Right lobe of liver (tissue), 6 donors: ENCODE data around the gene UGT1A8. TPM values are rescaled to one million over a fixed set of nuclear protein-coding genes. Genes with fewer than 3 reads are reported as not detected.

Experiments
- ATAC-seq, 4 donors: fragments of 200-7000 bp; cut with Tn5 transposase; one replicate each; pipeline ENCODE4 v1.9.1; 2020; ENCODE audit warnings: mild to moderate bottlenecking in 4 of 4, moderate library complexity in 4 of 4
- DNase-seq, 3 donors: peaks; one replicate each; pipeline ENCODE4 v3.0.0-alpha.2; 2020
- H3K27ac ChIP-seq, 3 donors: fragments of 200-600 bp; one replicate each; pipeline ENCODE4 v1.8.0; 2022
- H3K27me3 ChIP-seq, 2 donors: fragments of 200-600 bp; one replicate each; pipeline ENCODE4 v1.8.0; 2022
- H3K36me3 ChIP-seq, 4 donors: fragments of 200-600 bp; sonication (generic) in 1 of 4; one replicate each; pipeline versions ENCODE4 v1.5.1 to v1.8.0; 2017 to 2022; ENCODE audit warnings: control low read depth in 1 of 4
- H3K4me1 ChIP-seq, 4 donors: fragments of 200-600 bp; sonication (generic) in 1 of 4; one replicate each; pipeline versions ENCODE4 v1.5.1 to v1.8.0; 2017 to 2022; ENCODE audit warnings: control low read depth in 1 of 4
- H3K4me3 ChIP-seq, 3 donors: fragments of 200-600 bp; one replicate each; pipeline ENCODE4 v1.8.0; 2022
- H3K9me3 ChIP-seq, 4 donors: fragments of 200-600 bp; sonication (generic) in 1 of 4; one replicate each; pipeline versions ENCODE4 v1.5.1 to v1.8.0; 2017 to 2022; ENCODE audit warnings: control low read depth in 1 of 4
- CTCF ChIP-seq, 4 donors: fragments of 200-600 bp in 3 of 4; fragments of 450-650 bp in 1 of 4; IDR thresholded peaks; one replicate each; pipeline versions ENCODE4 v1.5.1 to v1.8.0; 2016 to 2022; ENCODE audit warnings: antibody characterized with exemption in 4 of 4, mild to moderate bottlenecking in 2 of 4
- POLR2A ChIP-seq: fragments of 450-650 bp; IDR thresholded peaks from one replicate; pipeline ENCODE4 v1.6.1; 2017; ENCODE audit warnings: antibody characterized with exemption, mild to moderate bottlenecking
- WGBS: methylation state at CpG from one replicate; pipeline ENCODE4 v1.1.6; 2018; ENCODE audit warnings: low coverage, low lambda C conversion rate; ENCODE audit not compliant: insufficient coverage; ENCODE audit errors: missing lambda C conversion rate; 5-methylcytosine and 5-hydroxymethylcytosine counted together
- intact Hi-C, 2 donors: fragments of 100-400 bp; cut with DNase I; formaldehyde crosslinking; loops; one replicate each; pipeline versions ENCODE4 v1.11.2 to v1.14.1; 2022
- total RNA-seq, 6 experiments: library from RNA; depleted of rRNA in 2 of 6; stranded (reverse); fragments of >200 nt in 2 of 6; fragmentation: NEBNext Ultra II Directional in 3 of 6; extraction: Animal tissue kit (Norgen Biotek cat#: 25700) in 3 of 6; gene quantifications; one replicate each; pipeline versions ENCODE4 v1.1.0 to v1.2.4, GENCODE V29; 2016 to 2023
- donor health status: DM: no; HTN: yes; CAD: no.
- donor health status: DM: no; HTN: no; CAD: no.
- donor health status: DM: no; HTN: no; CAD: no.
- donor health status: DM: no; HTN: yes; CAD: no.
- donor health status: DM: no; HTN: yes; CAD: no.

UGT1A8 gene
- total RNA-seq, 6 experiments from 2014 or later: 0.51 to 3.8 (median 1.7) TPM

- no peak overlapping the region for H3K4me3 ChIP-seq
- no peak for DNase-seq
- H3K27ac ChIP-seq: no peak overlapping the region
- H3K4me1 ChIP-seq: no peaks in the 10 kb centered on the region
- no peaks in the 10 kb centered on the region for H3K9me3 ChIP-seq
- no peak for ATAC-seq
- H3K36me3 ChIP-seq: no peaks in the 10 kb centered on the region
- WGBS: 74% methylated on average over 7 of the region's 9 CpGs
- TF ChIP-seq POLR2A (no peak), CTCF (IDR thresholded peaks at IDR 0.05) (no peak)
- intact Hi-C loops: no loop called here
- no peaks in the 10 kb centered on the region for H3K27me3 ChIP-seq
Measured at GRCh38 chr2:233801357-233802131, 184.1 kb downstream of the UGT1A8 start.

- DNase-seq (no peak), ATAC-seq (no peak)
- no CpG with 5 or more reads among the region's 3 CpGs for WGBS
Measured at GRCh38 chr2:233802132-233802815, 184.8 kb downstream of the UGT1A8 start.

GRCh38 chr2:233803292-233803911 lies 186.0 kb downstream of the UGT1A8 start:
- no CpG with 5 or more reads among the region's 2 CpGs for WGBS
- intact Hi-C loops: no loop called here
- Histone ChIP-seq H3K27ac (no peak overlapping the region), H3K27me3 (no peaks in the 10 kb centered on the region), H3K9me3 (no peaks in the 10 kb centered on the region), H3K36me3 (no peaks in the 10 kb centered on the region), H3K4me1 (no peaks in the 10 kb centered on the region), H3K4me3 (no peak overlapping the region)
- ATAC-seq (no peak), DNase-seq (no peak)
- TF ChIP-seq POLR2A (no peak), CTCF (IDR thresholded peaks at IDR 0.05) (no peak)

More at GRCh38 chr2:233802132-233802815, 184.8 kb downstream of the UGT1A8 start:
- Histone ChIP-seq H3K27me3 (no peaks in the 10 kb centered on the region), H3K4me1 (no peaks in the 10 kb centered on the region), H3K36me3 (no peaks in the 10 kb centered on the region), H3K9me3 (no peaks in the 10 kb centered on the region), H3K4me3 (no peak overlapping the region), H3K27ac (no peak overlapping the region)
- intact Hi-C loops: no loop called here
- TF ChIP-seq POLR2A: no peak
- no peak for TF ChIP-seq CTCF (IDR thresholded peaks at IDR 0.05)

- intact Hi-C loops: no loop called here
- TF ChIP-seq POLR2A (no peak), CTCF (IDR thresholded peaks at IDR 0.05) (no peak)
- DNase-seq (no peak), ATAC-seq (no peak)
- no peak overlapping the region for H3K4me3 ChIP-seq
- H3K4me1 ChIP-seq: no peaks in the 10 kb centered on the region
- no peaks in the 10 kb centered on the region for H3K27me3 ChIP-seq
- 68% methylated on average over 4 of the region's 8 CpGs for WGBS
- no peak overlapping the region for H3K27ac ChIP-seq
- H3K36me3 ChIP-seq: no peaks in the 10 kb centered on the region
- no peaks in the 10 kb centered on the region for H3K9me3 ChIP-seq
Measured at GRCh38 chr2:233803994-233804393, 186.6 kb downstream of the UGT1A8 start.
